SJCRH30 (cell line): ENCODE data around the gene HERC2. TPM values are rescaled to one million over a fixed set of nuclear protein-coding genes. Genes with fewer than 3 reads are reported as not detected.

Experiments used
- DNase-seq, 2 experiments: peaks; one replicate each; pipeline ENCODE4 v3.0.0-alpha.2; 2015 to 2020
- H3K27ac ChIP-seq: fragments of 250-450 bp; sonication (Bioruptor Pico); 2 replicates; pipeline ENCODE4 v1.5.1; 2020; ENCODE audit warnings: mild to moderate bottlenecking, moderate library complexity
- H3K27me3 ChIP-seq: fragments of 250-450 bp; sonication (Bioruptor Pico); 2 replicates; pipeline ENCODE4 v1.5.1; 2020; ENCODE audit warnings: mild to moderate bottlenecking, moderate library complexity
- H3K36me3 ChIP-seq: fragments of 250-450 bp; sonication (Bioruptor Pico); 2 replicates; pipeline ENCODE4 v1.5.1; 2020; ENCODE audit warnings: mild to moderate bottlenecking, moderate library complexity
- H3K4me1 ChIP-seq: fragments of 250-450 bp; sonication (Bioruptor Pico); 2 replicates; pipeline ENCODE4 v1.5.1; 2020; ENCODE audit warnings: mild to moderate bottlenecking, moderate library complexity
- H3K4me3 ChIP-seq: fragments of 250-450 bp; sonication (Bioruptor Pico); 2 replicates; pipeline ENCODE4 v1.5.1; 2020; ENCODE audit warnings: mild to moderate bottlenecking, moderate library complexity
- H3K9me3 ChIP-seq: fragments of 250-450 bp; sonication (Bioruptor Pico); replicated peaks from 2 replicates; pipeline ENCODE4 v1.5.1; 2020; ENCODE audit warnings: mild to moderate bottlenecking, moderate library complexity
- total RNA-seq: library from RNA; depleted of rRNA; stranded (reverse); fragments of >200 nt; shearing (Covaris generic); gene quantifications from 2 replicates; pipeline ENCODE4 v1.2.3, GENCODE V29; 2014

The HERC2 gene
- total RNA-seq, 1 experiment from 2014 or later = 41.2 TPM

DNA sequence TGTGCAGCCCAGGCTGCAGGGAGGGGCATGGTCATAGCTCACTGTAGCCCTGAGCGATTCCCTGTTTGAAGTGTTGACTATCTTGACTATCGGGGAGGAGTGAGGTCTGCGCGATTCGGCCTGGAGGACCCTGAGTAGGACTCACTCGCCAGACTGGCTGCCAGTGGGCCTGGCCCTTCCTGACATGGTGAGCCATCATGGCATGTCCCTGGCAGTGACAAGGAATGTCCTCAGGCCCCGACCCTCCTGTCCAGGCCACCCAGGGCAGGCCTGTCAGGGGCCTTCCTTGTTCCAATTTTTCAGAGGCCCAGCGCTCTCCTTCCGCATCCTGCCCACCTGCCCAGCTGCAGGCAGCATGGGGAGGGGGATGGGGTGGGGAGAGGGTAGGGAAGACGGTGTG, 217.7 kb downstream of the HERC2 start:
- Histone ChIP-seq H3K9me3 (no peaks in the 10 kb centered on the region), H3K36me3 (no peaks in the 10 kb centered on the region), H3K27ac (no peak overlapping the region), H3K4me3 (no peak overlapping the region), H3K27me3 (peaks cover 7% of the 10 kb centered on the region; the same call in 1 of the 2 replicates), H3K4me1 (no peaks in the 10 kb centered on the region)
- DNase-seq = no peak

DNA sequence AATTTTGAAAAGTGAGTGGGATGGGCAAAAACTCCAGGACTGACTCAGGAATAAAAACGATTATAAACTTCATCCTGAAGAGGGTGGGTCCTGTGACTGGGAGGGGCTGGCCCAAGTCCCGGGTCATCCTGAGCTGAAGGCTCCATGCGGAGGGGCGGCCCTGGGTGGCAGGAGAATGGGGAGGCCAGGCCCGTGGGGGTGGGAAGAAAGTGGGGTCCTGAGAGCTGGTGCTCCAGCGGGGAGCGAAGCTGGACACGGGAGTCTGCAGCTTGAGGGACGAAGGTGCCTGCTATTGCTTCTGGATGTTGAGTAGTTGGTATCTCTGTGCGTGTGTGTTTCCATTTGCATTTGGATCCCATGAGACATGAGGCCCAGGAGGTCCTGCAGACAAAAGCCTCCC, 218.1 kb downstream of the HERC2 start:
- H3K27me3 ChIP-seq = peaks cover 7% of the 10 kb centered on the region; the same call in 1 of the 2 replicates
- H3K9me3 ChIP-seq = no peaks in the 10 kb centered on the region
- no peak for DNase-seq
- no peak overlapping the region for H3K4me3 ChIP-seq
- H3K27ac ChIP-seq = no peak overlapping the region
- H3K4me1 ChIP-seq = no peaks in the 10 kb centered on the region
- H3K36me3 ChIP-seq = no peaks in the 10 kb centered on the region

- H3K4me3 ChIP-seq = no peak overlapping the region
- no peak overlapping the region for H3K27ac ChIP-seq
- no peaks in the 10 kb centered on the region for H3K9me3 ChIP-seq
- peaks cover 11% of the 10 kb centered on the region for H3K4me1 ChIP-seq
- peaks cover 7% of the 10 kb centered on the region; the same call in 1 of the 2 replicates for H3K27me3 ChIP-seq
- no peaks in the 10 kb centered on the region for H3K36me3 ChIP-seq
- DNase-seq = no peak
These were observed 220.0 kb downstream of the HERC2 start for GRCh38 chr15:28101983-28102441.

DNA sequence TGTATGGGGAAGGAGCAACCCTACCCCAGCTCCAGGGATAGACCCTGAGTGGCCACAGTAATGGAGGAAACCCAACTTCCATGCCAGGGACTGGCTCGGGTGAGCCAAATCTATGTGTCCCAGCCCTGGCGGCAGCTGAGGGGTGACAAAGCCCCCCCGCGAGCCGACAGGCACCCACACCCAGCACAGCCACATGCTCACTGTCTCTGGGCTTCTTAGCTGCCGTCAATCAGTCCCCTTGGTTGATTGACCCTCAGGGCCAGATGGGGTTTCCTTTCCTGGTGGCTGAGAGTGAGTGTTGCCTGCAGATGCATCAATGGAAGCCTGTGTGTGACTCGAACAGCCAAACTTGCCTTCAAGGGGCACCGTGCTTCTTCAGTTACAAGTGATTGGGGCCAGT, 220.8 kb downstream of the HERC2 start:
- H3K4me3 ChIP-seq = no peak overlapping the region
- H3K27me3 ChIP-seq = peaks cover 7% of the 10 kb centered on the region; the same call in 1 of the 2 replicates
- H3K4me1 ChIP-seq = peaks cover 11% of the 10 kb centered on the region
- no peak for DNase-seq
- no peak overlapping the region for H3K27ac ChIP-seq
- no peaks in the 10 kb centered on the region for H3K9me3 ChIP-seq
- H3K36me3 ChIP-seq = no peaks in the 10 kb centered on the region

- Histone ChIP-seq H3K36me3 (no peaks in the 10 kb centered on the region), H3K27me3 (peaks cover 7% of the 10 kb centered on the region; the same call in 1 of the 2 replicates), H3K27ac (no peak overlapping the region), H3K9me3 (no peaks in the 10 kb centered on the region), H3K4me1 (peaks cover 11% of the 10 kb centered on the region), H3K4me3 (no peak overlapping the region)
- DNase-seq = no peak
These were observed 221.3 kb downstream of the HERC2 start for GRCh38 chr15:28100516-28101195.

GRCh38 chr15:28099555-28100140, 222.3 kb downstream of the HERC2 start:
- DNase-seq = no peak
- no peaks in the 10 kb centered on the region for H3K9me3 ChIP-seq
- no peaks in the 10 kb centered on the region for H3K36me3 ChIP-seq
- H3K4me3 ChIP-seq = no peak overlapping the region
- H3K4me1 ChIP-seq = peaks cover 11% of the 10 kb centered on the region
- H3K27ac ChIP-seq = no peak overlapping the region
- peaks cover 7% of the 10 kb centered on the region; the same call in 1 of the 2 replicates for H3K27me3 ChIP-seq

- H3K4me3 ChIP-seq = peak within 1 kb of the TSS; percentile 20; the same call in 1 of the 2 replicates
- H3K27me3 ChIP-seq = peaks cover 7% of the 10 kb centered on the region; the same call in 1 of the 2 replicates
- H3K4me1 ChIP-seq = peaks cover 11% of the 10 kb centered on the region
- no peaks in the 10 kb centered on the region for H3K9me3 ChIP-seq
- no peaks in the 10 kb centered on the region for H3K36me3 ChIP-seq
- peak; percentile 86 to 88 for DNase-seq
- no peak within 1 kb of the TSS for H3K27ac ChIP-seq
These were observed 223.0 kb downstream of the HERC2 start, which contains the start of gene OCA2 for GRCh38 chr15:28098766-28099554. OCA2 (minus strand) TSS chr15:28099315; CDS start chr15:28081874, 17,441 bp downstream.

- H3K4me1 ChIP-seq = peaks cover 11% of the 10 kb centered on the region
These were observed 223.6 kb downstream of the HERC2 start for GRCh38 chr15:28098360-28098765.

DNA sequence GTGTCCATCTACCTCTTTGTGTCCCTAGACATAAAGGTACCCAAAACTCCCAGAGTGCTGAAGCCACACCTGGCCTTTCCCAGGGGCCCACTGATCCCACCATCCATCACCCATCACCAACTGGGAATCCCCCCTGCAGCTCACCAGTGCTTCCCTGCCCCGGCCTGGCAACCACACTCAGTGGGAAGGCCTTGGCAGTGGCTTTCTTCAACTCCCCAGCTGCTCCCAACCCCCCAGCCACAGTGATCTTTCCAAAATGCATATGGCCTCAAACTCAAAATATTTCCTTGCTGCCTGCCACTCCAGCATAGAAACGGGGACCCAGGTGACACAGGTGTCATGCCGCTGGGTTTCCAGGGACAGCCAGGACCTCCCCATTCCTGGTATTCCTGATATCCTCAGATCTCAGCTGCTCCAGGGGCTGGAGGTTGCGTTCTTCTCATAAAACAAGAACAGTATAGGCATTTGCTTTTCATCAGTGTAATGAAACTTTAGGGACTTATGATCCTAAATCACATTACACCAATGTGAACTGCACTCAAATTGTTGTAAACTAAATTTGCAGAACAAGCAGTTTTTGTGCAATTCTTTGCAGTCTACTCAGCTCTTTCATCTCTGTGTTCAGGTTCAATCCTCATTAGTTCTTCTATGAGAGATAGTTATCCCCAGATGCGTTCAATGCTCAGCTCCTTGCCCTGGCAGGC, 224.2 kb downstream of the HERC2 start:
- Histone ChIP-seq H3K4me3 (no peak overlapping the region), H3K36me3 (no peaks in the 10 kb centered on the region), H3K9me3 (no peaks in the 10 kb centered on the region), H3K27ac (no peak overlapping the region), H3K4me1 (peaks cover 11% of the 10 kb centered on the region), H3K27me3 (peaks cover 7% of the 10 kb centered on the region; the same call in 1 of the 2 replicates)
- no peak for DNase-seq

More at GRCh38 chr15:28098360-28098765, 223.6 kb downstream of the HERC2 start:
- no peaks in the 10 kb centered on the region for H3K36me3 ChIP-seq
- H3K4me3 ChIP-seq = no peak overlapping the region
- no peak overlapping the region for H3K27ac ChIP-seq
- H3K27me3 ChIP-seq = peaks cover 7% of the 10 kb centered on the region; the same call in 1 of the 2 replicates
- no peaks in the 10 kb centered on the region for H3K9me3 ChIP-seq
- DNase-seq = peak; percentile 36 to 56

- no peak for DNase-seq
- H3K36me3 ChIP-seq = no peaks in the 10 kb centered on the region
- H3K9me3 ChIP-seq = no peaks in the 10 kb centered on the region
- no peak overlapping the region for H3K4me3 ChIP-seq
- no peak overlapping the region for H3K27ac ChIP-seq
- H3K27me3 ChIP-seq = peaks cover 7% of the 10 kb centered on the region; the same call in 1 of the 2 replicates
- H3K4me1 ChIP-seq = peaks cover 11% of the 10 kb centered on the region
These were observed 225.1 kb downstream of the HERC2 start for GRCh38 chr15:28096670-28097431.

DNA sequence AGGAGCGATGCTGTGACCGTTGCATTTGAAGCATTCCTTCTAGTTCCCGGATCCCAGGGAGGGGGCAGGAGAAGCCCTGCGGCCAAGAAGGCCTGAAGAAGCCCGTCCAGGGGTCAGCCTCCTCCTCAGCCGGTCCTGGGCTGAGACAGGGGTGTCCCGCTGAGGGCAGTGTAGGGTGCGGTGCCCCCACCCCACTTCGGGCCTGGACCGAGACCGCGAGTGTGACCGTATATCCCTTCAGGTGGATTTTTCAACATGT, 225.6 kb downstream of the HERC2 start:
- H3K4me1 ChIP-seq = peaks cover 11% of the 10 kb centered on the region
- no peak overlapping the region for H3K27ac ChIP-seq
- no peak overlapping the region for H3K4me3 ChIP-seq
- H3K9me3 ChIP-seq = no peaks in the 10 kb centered on the region
- DNase-seq = no peak
- H3K27me3 ChIP-seq = peaks cover 7% of the 10 kb centered on the region; the same call in 1 of the 2 replicates
- no peaks in the 10 kb centered on the region for H3K36me3 ChIP-seq

DNA sequence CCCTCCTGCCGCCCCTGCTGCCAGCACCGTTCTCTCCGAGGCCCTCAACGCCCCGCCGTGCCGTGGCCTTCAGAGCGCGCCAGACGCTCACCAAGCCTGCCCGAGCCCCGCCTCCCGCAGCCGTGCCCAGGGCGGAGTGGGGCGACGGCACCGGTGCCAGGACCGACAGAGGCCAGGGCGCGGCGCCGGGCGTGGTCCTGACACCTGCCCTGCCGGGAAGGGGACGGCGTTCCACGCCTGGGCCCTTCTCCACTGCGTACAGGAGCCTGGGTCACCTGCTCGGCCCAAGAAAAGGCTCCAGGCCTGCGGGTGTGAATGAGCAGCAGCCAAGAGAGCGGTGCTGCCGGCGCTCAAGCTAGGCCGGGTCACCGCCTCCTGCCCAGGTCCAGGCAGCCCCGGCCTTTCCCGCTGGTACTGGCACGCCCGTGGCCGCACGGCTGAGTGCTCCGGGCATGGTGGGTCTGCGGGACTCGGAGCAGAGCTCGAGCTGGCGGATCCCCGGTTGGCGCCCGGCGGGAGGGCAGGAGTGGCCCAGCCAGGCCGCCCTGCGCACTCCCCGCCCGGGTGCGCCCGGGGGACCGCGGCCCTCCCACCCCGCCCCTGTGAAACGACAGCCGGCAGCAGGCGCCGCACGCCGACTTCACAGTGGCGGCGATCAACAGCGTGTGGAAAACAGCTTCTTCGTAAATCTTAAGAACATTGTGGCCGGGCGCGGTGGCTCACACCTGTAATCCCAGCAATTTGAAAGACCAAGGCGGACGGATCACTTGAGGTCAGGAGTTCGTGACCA, 227.1 kb downstream of the HERC2 start:
- Histone ChIP-seq H3K4me1 (peaks cover 11% of the 10 kb centered on the region), H3K27ac (no peak overlapping the region), H3K9me3 (no peaks in the 10 kb centered on the region; the same call in 1 of the 2 replicates), H3K27me3 (peaks cover 3% of the 10 kb centered on the region; the same call in 1 of the 2 replicates), H3K36me3 (no peaks in the 10 kb centered on the region), H3K4me3 (no peak overlapping the region)
- DNase-seq = no peak
